ENCODE results near the gene PLEK2. TPM values are rescaled to one million over a fixed set of nuclear protein-coding genes. Genes with fewer than 3 reads are reported as not detected.

PLEK2 gene
- total and polyA plus RNA-seq, 10 donors = 0.18 to 2.1 (median 0.76) TPM; not detected in 3

DNA sequence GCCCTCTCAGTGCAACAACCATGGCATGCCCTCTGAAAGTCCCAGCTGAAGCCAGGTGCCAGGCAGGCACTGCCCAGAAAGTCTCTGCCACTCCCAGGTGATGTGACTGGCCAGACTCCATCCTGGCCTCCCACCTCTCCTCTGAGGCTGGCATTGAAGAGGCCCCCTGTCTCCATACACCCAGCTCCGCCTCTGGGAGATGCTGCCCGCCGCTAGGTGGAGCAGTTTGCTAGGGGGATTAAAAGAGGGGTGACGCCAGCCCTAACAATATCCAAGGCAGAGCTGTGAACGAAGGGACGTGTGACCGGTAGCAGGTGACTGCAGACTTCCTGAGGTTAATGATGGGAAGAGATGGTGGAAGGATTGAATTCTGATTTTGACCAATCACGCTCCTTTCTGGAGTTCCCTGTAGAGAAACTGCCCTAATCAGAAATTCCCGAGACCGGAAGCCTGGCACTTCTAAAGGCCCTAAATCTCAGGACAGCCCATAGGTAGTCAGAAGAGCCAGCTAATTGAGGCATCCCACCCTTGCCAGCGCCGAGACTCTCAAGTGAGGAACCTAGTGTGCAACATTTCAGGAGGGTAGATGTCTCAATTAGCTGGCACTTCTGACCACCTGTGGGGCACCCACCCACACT is 8.3 kb upstream of the PLEK2 start:
- Histone ChIP-seq H3K4me3 (no peak overlapping the region), H3K27ac (no peak overlapping the region), H3K9me3 (no peaks in the 10 kb centered on the region), H3K27me3 (replicated peaks in 1 of 7) (peaks cover 0 to 26% (median 0%) of the 10 kb centered on the region in 7 donors), H3K36me3 (no peaks in the 10 kb centered on the region), H3K4me1 (no peaks in the 10 kb centered on the region)
- 67 to 84% (median 73%) methylated on average over 12 of the region's 12 CpGs for WGBS, 5 donors
- intact Hi-C loops (cut with DNase I; ENCODE audit: low total_unique reads) = no loop called here
- TF ChIP-seq POLR2AphosphoS5 (IDR thresholded peaks at IDR 0.05) = no peak
- TF ChIP-seq, protein P1, sequence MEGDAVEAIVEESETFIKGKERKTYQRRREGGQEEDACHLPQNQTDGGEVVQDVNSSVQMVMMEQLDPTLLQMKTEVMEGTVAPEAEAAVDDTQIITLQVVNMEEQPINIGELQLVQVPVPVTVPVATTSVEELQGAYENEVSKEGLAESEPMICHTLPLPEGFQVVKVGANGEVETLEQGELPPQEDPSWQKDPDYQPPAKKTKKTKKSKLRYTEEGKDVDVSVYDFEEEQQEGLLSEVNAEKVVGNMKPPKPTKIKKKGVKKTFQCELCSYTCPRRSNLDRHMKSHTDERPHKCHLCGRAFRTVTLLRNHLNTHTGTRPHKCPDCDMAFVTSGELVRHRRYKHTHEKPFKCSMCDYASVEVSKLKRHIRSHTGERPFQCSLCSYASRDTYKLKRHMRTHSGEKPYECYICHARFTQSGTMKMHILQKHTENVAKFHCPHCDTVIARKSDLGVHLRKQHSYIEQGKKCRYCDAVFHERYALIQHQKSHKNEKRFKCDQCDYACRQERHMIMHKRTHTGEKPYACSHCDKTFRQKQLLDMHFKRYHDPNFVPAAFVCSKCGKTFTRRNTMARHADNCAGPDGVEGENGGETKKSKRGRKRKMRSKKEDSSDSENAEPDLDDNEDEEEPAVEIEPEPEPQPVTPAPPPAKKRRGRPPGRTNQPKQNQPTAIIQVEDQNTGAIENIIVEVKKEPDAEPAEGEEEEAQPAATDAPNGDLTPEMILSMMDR (IDR thresholded peaks at IDR 0.05 in 8 of 11, conservative IDR thresholded peaks at IDR 0.05 in 3 of 11) = peak in 5 of 11 experiments; percentile 40 to 50 (median 44)
- no peak for DNase-seq

DNA sequence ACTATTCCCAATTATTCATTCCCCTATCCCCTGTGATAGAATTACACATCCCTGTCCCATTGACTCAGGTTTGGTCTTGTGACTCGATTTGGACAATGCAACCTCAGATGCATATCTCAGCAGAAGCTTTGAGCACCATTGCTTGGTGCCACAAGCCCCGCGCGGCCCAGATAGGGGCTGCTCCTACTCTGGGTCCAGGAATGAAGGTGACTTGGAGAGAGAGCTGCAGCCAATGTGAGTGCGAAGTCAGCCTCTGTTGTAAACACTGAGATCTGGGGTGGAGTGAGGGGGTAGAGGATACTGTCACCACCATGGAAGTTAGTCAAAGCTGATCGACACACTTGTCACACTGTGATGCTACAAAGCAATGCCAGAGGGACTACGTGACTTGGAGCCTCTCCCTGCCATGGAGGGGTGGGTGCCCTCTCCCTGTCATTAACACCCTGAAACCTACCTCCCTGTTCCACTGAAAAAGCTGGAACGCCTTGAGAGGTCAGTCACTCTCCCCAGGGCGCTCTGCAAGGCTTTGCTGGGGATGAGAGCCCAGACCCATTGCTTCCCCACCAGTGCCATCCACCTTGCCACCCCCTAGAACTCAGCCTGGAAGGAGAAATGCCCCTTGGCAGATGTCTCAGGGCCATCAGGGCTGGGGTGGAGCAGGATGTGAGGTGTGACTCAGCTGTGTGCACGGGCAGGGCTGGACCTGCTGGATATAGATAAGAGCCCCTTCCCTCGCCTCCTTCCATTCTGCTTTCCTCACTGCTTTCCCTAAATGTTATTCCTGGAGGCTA is 6.6 kb upstream of the PLEK2 start:
- no peak for TF ChIP-seq POLR2AphosphoS5 (IDR thresholded peaks at IDR 0.05)
- TF ChIP-seq, protein P1 (IDR thresholded peaks at IDR 0.05 in 8 of 11, conservative IDR thresholded peaks at IDR 0.05 in 3 of 11) = no peak
- TF ChIP-seq POLR2A (IDR thresholded peaks at IDR 0.05) = no peak
- no peaks in the 10 kb centered on the region for H3K36me3 ChIP-seq
- H3K27me3 ChIP-seq (replicated peaks in 1 of 7) = peaks cover 0 to 10% (median 0%) of the 10 kb centered on the region in 7 donors
- no peak overlapping the region for H3K4me3 ChIP-seq
- peaks cover 0 to 4% (median 0%) of the 10 kb centered on the region in 6 donors for H3K4me1 ChIP-seq
- DNase-seq = no peak
- no peaks in the 10 kb centered on the region for H3K9me3 ChIP-seq
- no peak overlapping the region for H3K27ac ChIP-seq
- intact Hi-C loops (cut with DNase I; ENCODE audit: low total_unique reads) = no loop called here
- 73 to 85% (median 80%) methylated on average over 10 to 11 of the region's 11 CpGs for WGBS, 5 donors

DNA sequence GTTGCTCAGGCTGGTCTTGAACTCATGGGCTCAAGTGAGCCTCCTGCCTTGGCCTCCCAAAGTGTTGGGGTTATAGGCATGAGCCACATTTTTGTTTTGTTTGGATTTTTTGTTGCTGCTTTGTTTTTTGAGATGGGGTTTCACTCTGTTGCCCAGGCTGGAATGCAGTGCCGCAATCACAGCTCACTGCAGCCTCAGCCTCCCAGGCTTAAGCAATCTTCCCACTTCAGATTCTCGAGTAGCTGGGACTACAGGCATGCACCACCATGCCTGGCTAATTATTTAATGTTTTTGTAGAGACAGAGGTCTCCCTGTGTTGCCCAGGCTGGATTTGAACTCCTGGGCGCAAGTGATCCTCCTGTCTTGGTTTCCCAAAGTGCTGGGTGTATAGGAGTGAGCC is 5.7 kb upstream of the PLEK2 start:
- intact Hi-C loops (cut with DNase I; ENCODE audit: low total_unique reads) = no loop called here
- Histone ChIP-seq H3K4me3 (no peak overlapping the region), H3K9me3 (no peaks in the 10 kb centered on the region), H3K27me3 (replicated peaks in 1 of 7) (peaks cover 0 to 9% (median 0%) of the 10 kb centered on the region in 7 donors), H3K4me1 (peaks cover 0 to 5% (median 0%) of the 10 kb centered on the region in 6 donors), H3K27ac (no peak overlapping the region), H3K36me3 (no peaks in the 10 kb centered on the region)
- TF ChIP-seq, protein P1 (IDR thresholded peaks at IDR 0.05 in 8 of 11, conservative IDR thresholded peaks at IDR 0.05 in 3 of 11) = no peak
- TF ChIP-seq POLR2A (IDR thresholded peaks at IDR 0.05) (no peak), POLR2AphosphoS5 (IDR thresholded peaks at IDR 0.05) (no peak)
- DNase-seq = no peak
- 74 to 83% (median 80%) methylated on average over 3 of the region's 3 CpGs for WGBS, 5 donors

DNA sequence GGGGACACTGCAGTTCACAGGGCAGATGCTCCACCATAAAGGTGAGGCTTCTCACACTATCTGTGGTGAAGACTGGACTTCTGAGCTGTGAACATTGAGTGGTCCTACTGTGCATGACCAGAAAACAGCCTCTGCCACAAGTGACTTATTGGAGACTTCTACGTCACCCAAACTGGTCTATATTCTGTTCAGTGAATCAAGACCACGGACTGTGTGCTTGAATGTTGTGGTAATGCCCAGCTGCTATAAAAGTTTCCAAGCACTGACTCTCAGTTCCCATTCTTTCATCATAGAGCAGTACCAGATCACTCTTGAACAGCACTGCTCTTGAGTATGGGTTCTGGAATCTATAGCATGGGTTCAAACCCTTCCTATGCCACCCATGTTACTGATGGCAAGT is 4.8 kb upstream of the PLEK2 start:
- DNase-seq = no peak
- Histone ChIP-seq H3K4me3 (no peak overlapping the region), H3K4me1 (peaks cover 0 to 13% (median 6%) of the 10 kb centered on the region in 6 donors), H3K9me3 (no peaks in the 10 kb centered on the region), H3K36me3 (no peaks in the 10 kb centered on the region), H3K27me3 (replicated peaks in 1 of 7) (peaks cover 0 to 18% (median 6%) of the 10 kb centered on the region in 7 donors), H3K27ac (no peak overlapping the region)
- intact Hi-C loops (cut with DNase I; ENCODE audit: low total_unique reads) = no loop called here
- WGBS, 5 donors = 57 to 73% (median 69%) methylated on average over 2 of the region's 2 CpGs
- no peak for TF ChIP-seq POLR2AphosphoS5 (IDR thresholded peaks at IDR 0.05)
- no peak for TF ChIP-seq POLR2A (IDR thresholded peaks at IDR 0.05)
- TF ChIP-seq, protein P1 (IDR thresholded peaks at IDR 0.05 in 8 of 11, conservative IDR thresholded peaks at IDR 0.05 in 3 of 11) = no peak

Data from spleen (tissue), 11 donors.